Measurements from ENCODE around the gene ARID2.

ARID2 gene

DNA sequence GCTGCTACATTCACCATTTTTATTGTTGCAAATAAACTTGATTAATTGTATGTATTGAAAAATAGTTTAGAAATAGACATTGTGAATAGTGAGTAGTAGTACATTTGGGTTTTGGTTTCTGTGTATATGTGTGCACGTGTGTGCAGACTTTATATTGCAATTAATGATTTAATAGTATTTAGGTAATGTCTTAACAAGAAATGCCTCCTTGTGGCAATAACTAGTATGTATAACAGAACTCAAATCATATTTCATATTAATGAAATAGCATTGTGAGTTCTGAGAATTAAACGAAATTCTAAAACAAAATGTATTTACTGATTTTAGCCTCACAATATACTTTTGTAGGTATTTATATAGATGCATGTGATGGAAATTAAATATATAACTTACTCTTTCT is 160.8 kb downstream of the ARID2 start:
- no peak for TF ChIP-seq ZFX (IDR thresholded peaks at IDR 0.05; ENCODE audit: borderline replicate concordance)
- TF ChIP-seq, protein P1, sequence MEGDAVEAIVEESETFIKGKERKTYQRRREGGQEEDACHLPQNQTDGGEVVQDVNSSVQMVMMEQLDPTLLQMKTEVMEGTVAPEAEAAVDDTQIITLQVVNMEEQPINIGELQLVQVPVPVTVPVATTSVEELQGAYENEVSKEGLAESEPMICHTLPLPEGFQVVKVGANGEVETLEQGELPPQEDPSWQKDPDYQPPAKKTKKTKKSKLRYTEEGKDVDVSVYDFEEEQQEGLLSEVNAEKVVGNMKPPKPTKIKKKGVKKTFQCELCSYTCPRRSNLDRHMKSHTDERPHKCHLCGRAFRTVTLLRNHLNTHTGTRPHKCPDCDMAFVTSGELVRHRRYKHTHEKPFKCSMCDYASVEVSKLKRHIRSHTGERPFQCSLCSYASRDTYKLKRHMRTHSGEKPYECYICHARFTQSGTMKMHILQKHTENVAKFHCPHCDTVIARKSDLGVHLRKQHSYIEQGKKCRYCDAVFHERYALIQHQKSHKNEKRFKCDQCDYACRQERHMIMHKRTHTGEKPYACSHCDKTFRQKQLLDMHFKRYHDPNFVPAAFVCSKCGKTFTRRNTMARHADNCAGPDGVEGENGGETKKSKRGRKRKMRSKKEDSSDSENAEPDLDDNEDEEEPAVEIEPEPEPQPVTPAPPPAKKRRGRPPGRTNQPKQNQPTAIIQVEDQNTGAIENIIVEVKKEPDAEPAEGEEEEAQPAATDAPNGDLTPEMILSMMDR (IDR thresholded peaks at IDR 0.05) = no peak
- H3K27ac ChIP-seq = no peak overlapping the region

DNA sequence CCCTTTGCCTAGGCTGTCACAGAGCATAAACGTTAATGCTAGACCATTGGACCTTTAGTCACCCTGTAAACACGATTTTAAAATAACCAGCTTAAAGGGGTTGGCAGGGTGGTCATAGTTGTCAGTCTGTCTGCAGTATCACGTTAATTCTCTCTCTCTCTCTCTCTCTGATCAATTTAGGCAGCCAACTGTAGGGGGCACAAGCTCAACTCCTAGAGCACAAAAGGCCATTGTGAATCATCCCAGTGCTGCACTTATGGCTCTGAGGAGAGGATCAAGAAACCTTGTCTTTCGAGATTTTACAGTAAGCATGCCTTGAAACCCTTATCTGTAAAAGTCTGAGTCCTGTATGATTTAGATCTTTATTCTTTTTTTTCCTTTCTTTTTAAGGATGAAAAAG is 163.7 kb downstream of the ARID2 start:
- TF ChIP-seq ZFX (IDR thresholded peaks at IDR 0.05; ENCODE audit: borderline replicate concordance) = no peak
- TF ChIP-seq, protein P1 (IDR thresholded peaks at IDR 0.05) = peak; percentile 45
- H3K27ac ChIP-seq = no peak overlapping the region

DNA sequence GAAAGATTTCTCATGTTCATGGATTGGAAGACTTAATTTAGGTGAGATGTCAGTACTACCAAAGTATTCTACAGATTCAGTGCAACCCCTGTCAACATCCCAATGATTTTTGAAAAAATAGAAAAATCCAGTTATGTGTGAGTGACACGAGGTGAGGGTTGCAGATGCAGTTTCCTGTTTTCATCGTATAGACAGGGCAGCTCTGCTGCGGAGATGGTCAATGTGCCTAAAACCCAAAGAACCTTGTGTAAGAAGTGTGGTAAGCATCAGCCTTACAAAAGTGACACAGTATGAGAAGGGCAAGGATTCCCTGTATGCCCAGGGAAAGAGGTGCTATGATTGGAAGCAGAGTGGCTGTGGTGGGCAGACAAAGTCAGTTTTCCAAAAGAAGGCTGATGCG is 166.5 kb downstream of the ARID2 start:
- no peak overlapping the region for H3K27ac ChIP-seq
- TF ChIP-seq, protein P1 (IDR thresholded peaks at IDR 0.05) = no peak

DNA sequence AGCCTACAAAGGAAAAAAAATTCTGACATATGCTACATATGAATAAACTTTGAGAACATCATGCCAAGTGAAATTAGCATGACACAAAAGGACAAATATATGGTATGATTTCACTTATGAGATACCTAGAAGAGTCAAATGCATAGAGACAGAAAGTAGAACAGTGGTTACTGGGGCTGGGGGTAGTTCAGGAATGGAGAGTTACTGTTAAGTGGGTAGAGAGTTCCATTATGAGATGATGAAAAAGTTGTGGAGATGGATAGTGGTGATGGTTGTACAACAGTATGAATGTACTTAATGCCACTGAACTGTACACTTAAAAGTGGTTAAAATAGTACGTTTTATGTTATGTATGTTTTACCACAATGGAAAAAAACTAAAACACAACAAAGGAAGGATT is 168.6 kb downstream of the ARID2 start:
- TF ChIP-seq ZFX (IDR thresholded peaks at IDR 0.05; ENCODE audit: borderline replicate concordance) = no peak
- TF ChIP-seq, protein P1 (IDR thresholded peaks at IDR 0.05) = no peak
- H3K27ac ChIP-seq = no peak overlapping the region

DNA sequence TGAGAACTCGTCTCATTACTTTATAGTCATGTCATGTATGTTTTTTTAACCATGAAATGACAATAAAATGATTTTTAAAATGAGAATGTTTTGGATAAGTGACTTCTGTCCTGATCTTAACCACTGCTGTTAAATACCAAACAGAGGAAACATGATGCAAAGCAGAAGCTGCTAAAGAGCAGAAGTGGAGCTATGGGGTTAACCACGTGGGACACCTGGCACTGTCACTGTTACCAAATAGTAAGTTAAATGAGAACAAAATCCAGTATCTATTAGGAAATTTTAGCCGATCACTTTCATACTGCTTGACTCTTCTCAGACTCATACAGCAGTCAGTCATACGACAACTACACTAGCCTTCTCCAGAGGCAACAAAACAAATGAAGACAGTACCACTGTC is 178.4 kb downstream of the ARID2 start:
- H3K27ac ChIP-seq = no peak overlapping the region
- TF ChIP-seq, protein P1 (IDR thresholded peaks at IDR 0.05) = no peak
- TF ChIP-seq ZFX (IDR thresholded peaks at IDR 0.05; ENCODE audit: borderline replicate concordance) = no peak

DNA sequence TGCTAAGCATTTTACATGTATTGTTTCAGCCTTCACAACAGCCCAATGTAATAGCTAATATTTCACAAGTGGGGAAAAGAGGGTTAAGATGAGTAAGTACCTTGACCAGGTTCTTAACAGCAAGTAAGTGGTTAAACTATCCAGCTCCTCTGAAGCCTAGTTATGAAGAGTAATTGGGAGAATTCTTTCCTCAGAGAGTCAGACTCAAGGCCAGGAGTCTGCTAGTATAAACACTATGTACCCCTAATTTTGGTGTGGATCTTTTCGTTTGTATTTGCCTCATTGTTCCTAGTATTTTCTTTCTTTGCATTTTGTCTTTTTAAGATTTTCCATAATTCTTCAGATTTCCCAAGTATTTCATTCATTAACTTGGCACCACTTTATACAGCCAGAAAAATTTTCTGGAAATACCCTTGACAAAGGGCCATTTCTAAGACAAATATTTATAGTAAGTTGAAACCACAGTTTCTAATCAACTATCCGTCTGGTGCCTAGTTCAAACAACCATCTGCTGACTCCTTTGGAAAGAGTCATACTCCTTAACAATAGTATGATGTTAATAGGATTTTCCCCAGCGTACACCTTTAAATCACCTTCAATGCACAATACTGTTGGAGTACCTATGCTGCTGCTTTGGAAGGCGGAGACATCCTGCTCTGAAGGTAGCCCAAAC is 179.7 kb downstream of the ARID2 start:
- no peak overlapping the region for H3K27ac ChIP-seq

DNA sequence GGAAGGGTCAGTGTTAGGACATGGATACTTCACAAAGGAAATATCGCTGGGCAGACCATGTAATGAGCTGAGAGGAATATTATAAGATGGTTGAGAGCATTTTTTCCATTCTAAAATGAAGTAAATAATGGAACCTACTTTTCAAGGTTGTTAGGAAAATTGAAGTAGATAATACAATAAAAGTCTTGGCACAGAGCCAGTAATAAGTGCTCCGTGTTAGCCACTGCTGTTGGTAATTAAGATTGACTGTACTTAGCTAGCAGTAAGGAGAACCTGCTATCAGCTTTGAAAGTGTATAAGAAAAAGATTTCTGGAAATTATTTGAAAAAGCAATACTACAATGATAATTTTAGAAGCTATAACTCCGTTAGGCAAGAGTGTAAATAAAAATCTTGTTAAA is 183.3 kb downstream of the ARID2 start:
- H3K27ac ChIP-seq = no peak overlapping the region
- TF ChIP-seq, protein P1 (IDR thresholded peaks at IDR 0.05) = no peak
- TF ChIP-seq ZFX (IDR thresholded peaks at IDR 0.05; ENCODE audit: borderline replicate concordance) = no peak

More for the DNA sequence above, 179.7 kb downstream of the ARID2 start:
- TF ChIP-seq ZFX (IDR thresholded peaks at IDR 0.05; ENCODE audit: borderline replicate concordance) = no peak
- TF ChIP-seq, protein P1 (IDR thresholded peaks at IDR 0.05) = no peak

Data from 22Rv1 (cell line).